GM18868 (cell line): ENCODE results near the gene OR2D3.
"Not testable (repeated sequence)": the region's sequence is repeated elsewhere in the genome, so short reads cannot be mapped to it uniquely, and the experiment has no call there.

ENCODE experiments used
- ATAC-seq: cut with Tn5 transposase; IDR thresholded peaks from one replicate; pipeline ENCODE4 v1.9.1; 2021; ENCODE audit warnings: mild to moderate bottlenecking, moderate library complexity; ENCODE audit not compliant: unreplicated experiment

Gene OR2D3, protein sequence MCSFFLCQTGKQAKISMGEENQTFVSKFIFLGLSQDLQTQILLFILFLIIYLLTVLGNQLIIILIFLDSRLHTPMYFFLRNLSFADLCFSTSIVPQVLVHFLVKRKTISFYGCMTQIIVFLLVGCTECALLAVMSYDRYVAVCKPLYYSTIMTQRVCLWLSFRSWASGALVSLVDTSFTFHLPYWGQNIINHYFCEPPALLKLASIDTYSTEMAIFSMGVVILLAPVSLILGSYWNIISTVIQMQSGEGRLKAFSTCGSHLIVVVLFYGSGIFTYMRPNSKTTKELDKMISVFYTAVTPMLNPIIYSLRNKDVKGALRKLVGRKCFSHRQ

DNA sequence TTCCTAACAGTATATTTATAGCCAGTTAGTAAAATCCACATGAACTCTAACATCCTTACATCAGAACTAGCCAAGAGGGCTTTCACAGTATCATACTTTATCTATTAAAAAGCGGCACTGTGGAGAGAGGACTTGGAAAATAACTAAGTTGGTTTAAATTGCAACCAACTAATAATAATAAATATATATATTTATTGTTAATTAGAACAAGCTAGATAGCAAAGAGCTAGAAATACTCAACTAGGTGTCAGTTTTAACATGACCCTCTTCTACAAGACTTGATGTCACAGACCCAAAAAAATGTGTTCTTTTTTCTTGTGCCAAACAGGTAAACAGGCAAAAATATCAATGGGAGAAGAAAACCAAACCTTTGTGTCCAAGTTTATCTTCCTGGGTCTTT is at the start of gene OR2D3:
Gene OR2D3 (plus strand): TSS at position 301 of the 400 bp plus-strand sequence. CDS start 0 bp downstream, at position 301.
- ATAC-seq: no peak

- no peak for ATAC-seq
Observed at GRCh38 chr11:6871278-6871677, 49.5 kb upstream of the OR2D3 start.

GRCh38 chr11:6875761-6876160 is 45.0 kb upstream of the OR2D3 start:
- no peak for ATAC-seq

DNA sequence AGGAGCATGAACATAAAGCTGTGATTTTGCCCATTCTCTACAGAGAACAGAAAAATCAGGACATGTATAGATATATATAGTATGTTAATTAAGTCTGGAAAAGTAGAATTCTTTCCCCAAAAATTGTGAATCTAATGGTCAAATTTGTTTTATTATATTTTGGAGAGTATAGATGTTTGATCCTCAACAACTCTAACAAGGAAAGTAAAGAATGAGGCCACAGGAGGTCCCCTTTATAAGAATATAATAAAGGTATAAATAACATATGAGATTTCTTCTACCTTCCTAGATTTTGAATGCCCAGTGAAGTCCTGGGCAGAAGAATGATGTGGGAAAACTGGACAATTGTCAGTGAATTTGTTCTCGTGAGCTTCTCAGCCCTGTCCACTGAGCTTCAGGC is 44.5 kb upstream of the OR2D3 start, which contains the start of gene OR10A4:
Gene OR10A4 (plus strand): TSS at position 301 of the 400 bp plus-strand sequence. CDS start 23 bp downstream, at position 324.
- no peak for ATAC-seq

DNA sequence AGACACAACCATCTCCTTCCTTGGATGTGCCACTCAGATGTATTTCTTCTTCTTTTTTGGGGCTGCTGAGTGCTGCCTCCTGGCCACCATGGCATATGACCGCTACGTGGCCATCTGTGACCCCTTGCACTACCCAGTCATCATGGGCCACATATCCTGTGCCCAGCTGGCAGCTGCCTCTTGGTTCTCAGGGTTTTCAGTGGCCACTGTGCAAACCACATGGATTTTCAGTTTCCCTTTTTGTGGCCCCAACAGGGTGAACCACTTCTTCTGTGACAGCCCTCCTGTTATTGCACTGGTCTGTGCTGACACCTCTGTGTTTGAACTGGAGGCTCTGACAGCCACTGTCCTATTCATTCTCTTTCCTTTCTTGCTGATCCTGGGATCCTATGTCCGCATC is 43.9 kb upstream of the OR2D3 start:
- ATAC-seq: no peak

- no peak for ATAC-seq
Observed at GRCh38 chr11:6882751-6883150, 38.1 kb upstream of the OR2D3 start.

DNA sequence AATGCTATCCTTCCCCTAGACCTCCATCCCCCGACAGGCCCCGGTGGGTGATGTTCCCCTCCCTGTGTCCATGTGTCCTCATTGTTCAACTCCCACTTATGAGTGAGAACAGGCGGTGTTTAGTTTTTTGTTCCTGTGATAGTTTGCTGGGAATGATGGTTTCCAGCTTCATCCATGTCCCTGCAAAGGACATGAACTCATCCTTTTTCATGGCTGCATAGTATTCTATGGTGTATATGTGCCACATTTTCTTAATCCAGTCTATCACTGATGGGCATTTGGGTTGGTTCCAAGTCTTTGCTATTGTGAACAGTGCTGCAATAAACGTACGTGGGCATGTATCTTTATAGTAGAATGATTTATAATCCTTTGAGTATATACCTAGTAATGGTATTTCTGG is 33.1 kb upstream of the OR2D3 start:
- not testable (repeated sequence) for ATAC-seq

GRCh38 chr11:6888830-6889229 is 32.0 kb upstream of the OR2D3 start:
- no peak for ATAC-seq

- peak; percentile 73 for ATAC-seq
Observed at GRCh38 chr11:6889835-6890234, 31.0 kb upstream of the OR2D3 start.

DNA sequence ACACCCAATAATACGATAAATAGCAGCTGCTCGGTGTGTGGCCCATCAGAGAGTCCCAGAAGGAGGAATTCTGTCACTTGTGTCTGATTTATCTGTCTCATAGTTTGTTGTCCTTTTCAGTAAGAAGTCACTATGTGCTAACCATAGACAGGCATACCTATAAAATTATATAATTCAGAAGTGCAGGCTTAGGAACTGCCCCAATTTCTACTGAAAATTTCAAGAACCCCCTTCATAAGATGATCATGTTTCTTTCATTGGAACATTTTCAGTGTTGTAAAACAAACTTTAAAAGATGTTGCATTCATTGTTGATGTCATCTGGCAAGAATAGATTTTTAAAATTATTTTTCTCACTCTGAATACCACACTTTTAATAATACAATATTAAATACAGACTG is 28.4 kb upstream of the OR2D3 start, which contains the start of gene OR2D2:
Gene OR2D2 (minus strand): TSS at position 101 of the 400 bp plus-strand sequence. CDS start 0 bp downstream, at position 101.
- ATAC-seq: no peak

GRCh38 chr11:6894097-6894496 is 26.7 kb upstream of the OR2D3 start:
- no peak for ATAC-seq

- ATAC-seq: peak; percentile 98
Observed at GRCh38 chr11:6895010-6895409, 25.8 kb upstream of the OR2D3 start.

DNA sequence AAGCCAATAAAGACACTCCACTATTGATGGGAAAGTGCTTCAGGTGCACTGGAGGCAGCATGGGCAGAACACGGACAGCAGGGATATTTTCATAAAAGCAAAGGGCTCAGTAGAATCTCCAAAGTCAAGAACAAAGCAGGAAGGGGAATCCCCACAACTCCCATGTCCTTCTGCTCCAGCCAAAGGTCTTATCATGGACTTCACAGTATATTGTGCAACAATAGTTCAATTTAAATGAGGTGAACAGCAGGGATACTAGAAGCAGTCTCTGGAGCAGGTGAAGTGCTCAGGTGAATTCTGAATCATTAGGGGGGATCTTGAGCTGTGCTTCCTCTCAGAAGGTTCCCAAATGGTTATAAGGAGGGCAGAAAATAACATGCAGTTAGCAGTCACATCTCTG is 21.9 kb upstream of the OR2D3 start:
- no peak for ATAC-seq

- no peak for ATAC-seq
Observed at GRCh38 chr11:6900327-6900999, 20.3 kb upstream of the OR2D3 start.

- not testable (repeated sequence) for ATAC-seq
Observed at GRCh38 chr11:6904804-6905203, 16.0 kb upstream of the OR2D3 start.

DNA sequence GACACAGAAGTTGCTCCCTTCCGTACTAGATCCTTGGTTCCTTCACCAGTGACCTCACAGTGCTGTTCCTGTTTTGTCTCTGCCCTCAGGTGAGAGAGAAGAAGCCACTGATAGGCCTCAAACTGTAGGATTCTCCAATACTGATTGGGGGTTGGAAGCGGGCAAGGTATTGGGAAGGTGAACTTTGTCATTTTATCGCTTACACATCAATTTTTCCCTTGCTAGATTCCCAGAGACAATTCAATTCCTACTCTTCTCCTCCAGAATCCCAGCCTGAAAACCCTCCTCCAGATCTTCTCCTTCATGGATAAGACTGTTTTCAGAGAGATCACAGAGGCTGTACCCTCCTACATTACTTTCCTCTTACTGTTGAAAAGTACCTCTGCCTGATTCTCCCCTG is 9.4 kb upstream of the OR2D3 start:
- no peak for ATAC-seq

DNA sequence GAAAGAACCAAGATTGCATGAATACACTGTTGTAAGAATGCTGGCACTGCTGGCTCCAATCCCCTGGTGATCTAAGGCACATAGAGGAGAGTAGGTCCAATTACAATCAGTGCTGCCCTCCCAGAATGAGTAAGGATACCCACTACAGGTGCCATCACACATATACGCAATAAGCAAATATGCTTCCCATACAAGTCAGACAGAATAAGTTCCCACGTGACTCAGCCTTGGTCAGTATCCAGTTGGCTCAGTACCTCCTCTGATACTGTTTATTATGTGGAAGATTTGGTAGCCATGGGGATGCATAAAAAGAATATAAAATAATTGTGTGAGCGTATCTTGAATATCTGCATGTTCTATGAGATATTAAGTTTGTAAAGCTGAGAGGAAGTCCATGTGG is 8.9 kb upstream of the OR2D3 start:
- no peak for ATAC-seq

DNA sequence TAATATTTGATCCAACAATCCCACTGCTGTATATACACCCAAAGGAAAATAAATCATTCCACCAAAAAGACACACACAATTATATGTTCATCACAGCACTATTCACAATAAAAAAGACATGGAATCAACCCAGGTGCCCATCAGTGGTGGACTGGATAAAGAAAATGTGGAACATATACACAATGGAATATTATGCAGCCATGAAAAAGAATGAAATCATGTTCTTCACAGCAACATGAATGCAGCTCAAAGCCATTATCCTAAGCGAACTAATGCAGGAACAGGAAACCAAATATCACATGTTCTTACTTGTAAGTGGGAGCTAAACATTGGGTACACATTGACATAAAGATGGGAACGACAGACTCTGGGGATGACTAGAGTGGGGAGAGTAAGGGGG is 1.1 kb upstream of the OR2D3 start:
- ATAC-seq: no peak

DNA sequence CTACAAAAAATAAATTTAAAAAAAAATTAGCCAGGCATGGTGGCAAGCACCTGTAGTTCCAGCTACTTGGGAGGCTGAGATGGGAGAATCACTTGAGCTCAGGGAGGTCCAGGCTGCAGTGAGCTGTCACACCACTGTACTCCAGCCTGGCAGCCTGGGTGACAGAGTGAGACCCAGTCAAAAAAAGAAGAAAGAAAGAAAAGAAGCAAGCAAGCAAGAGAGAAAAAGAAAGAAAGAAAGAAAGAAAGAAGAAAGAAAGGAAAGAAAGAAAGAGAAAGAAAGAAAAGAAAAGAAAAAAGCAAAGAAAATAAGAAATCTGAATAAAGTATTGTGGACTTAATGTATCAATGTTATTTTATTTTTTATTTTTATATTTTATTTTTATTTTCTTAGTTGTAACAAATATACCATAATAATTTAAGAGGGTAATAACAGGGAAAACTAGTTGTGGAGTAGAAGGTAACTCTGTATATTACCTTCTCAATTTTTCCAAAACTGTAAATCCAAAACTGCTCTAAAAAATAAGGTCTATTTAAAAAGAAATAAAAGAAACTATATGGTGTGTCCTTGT is 4.3 kb downstream of the OR2D3 start:
- no peak for ATAC-seq

DNA sequence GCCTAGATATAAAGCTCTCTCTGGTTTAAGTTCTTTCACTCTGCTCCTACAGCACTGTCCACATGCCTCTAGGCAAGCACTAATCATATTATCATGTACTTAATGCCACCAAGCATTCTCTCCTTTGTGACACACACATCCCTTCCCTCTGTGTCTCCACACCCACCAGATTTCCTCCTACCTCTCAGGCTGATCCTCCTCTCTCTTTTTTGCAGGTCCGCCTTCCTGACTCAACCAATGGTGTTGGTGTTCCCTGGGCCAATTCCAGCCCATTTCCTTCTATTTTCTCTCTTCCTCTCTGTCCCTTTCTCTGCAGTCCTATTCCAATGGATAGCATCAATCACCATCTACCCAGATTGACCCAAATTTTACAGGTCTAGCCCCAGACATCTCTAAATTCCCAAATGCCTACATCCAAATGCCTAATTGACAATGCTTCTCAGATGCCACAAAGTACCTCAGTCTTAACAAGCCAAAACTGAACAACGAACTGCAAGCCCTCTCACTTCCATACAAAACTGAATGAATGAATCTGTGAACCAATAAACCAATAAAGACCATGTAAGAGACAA is 4.9 kb downstream of the OR2D3 start:
- ATAC-seq: peak; percentile 11

DNA sequence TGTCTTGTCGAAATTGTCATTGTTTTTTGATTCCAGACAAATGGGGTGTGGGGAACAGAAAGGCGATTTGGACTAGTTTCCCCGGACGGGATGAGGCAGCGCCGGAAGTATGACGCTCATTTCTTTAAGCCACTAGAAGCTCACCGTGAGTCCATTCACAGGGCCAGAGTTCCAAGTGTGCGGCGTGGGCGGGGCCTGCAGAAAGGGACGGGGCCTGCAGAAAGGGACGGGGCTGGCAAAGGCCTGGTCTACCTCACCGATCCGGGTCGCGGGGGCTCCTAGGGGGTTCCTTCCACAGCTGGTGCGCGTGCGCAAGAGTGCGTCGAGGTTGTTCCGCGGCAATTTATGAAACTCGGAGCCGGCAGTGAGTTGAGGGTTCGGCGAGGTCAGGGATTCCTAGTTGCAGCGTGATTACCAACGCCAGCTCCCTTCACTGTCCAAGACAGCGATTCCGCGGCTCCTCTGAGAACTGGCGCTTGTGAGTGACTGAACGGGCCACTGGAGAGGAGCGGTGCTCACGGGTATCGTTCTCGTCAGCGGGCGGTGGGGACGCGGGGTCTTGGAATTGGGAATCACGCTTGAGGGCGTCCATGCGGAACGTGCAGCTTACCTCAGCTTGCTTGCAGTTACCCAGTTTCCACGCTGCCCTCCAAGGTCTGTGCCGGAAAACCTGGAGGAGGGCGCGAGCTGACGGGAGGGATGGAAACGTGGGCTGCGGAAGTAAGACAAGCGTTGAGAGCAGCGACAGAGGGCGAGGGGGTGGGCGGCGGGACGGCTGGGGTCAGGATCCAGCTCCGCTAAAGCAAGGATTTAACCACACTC is 5.6 kb downstream of the OR2D3 start, which contains the start of gene ZNF215:
Gene ZNF215 (plus strand): TSS at position 219 of the 822 bp plus-strand sequence. CDS start 5,847 bp downstream, outside the sequence.
- ATAC-seq: peak; percentile 71
